ENCODE data around the gene TSGA10IP.

Gene TSGA10IP

DNA sequence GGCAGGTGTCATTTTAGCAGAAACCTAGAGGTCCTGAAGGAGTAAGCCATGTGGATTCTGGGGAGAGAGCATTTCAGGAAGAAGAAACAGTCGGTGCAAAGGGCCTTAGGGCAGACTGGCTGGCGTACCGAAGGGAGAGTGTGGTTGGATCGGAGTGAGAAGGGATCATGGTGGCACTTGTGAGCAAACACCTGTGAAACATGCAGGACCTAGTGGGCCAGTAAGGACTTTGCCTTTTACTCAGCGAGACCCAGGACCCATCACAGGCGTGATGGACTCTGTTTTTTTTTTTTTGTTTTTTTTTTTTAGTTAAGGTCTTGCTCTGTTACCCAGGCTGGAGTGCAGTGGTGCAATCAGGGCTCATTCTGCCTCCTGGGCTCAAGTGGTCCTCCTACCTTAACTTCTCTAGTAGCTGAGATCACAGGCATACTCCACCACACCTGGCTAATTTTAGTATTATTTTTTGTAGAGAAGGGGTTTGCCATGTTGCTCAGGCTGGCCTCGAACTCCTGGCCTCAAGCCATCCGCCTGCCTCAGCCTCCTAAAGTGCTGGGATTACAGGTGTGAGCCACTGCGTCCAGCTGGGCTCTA, 3.5 kb upstream of the TSGA10IP start:
- TF ChIP-seq, protein P1, sequence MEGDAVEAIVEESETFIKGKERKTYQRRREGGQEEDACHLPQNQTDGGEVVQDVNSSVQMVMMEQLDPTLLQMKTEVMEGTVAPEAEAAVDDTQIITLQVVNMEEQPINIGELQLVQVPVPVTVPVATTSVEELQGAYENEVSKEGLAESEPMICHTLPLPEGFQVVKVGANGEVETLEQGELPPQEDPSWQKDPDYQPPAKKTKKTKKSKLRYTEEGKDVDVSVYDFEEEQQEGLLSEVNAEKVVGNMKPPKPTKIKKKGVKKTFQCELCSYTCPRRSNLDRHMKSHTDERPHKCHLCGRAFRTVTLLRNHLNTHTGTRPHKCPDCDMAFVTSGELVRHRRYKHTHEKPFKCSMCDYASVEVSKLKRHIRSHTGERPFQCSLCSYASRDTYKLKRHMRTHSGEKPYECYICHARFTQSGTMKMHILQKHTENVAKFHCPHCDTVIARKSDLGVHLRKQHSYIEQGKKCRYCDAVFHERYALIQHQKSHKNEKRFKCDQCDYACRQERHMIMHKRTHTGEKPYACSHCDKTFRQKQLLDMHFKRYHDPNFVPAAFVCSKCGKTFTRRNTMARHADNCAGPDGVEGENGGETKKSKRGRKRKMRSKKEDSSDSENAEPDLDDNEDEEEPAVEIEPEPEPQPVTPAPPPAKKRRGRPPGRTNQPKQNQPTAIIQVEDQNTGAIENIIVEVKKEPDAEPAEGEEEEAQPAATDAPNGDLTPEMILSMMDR (conservative IDR thresholded peaks at IDR 0.05; ENCODE audit: low read depth), result no peak
- no peak overlapping the region for H3K27ac ChIP-seq
- POLR2A ChIA-PET (ENCODE audit: low non-redundant PET), result no interaction called here
- no peak for DNase-seq (ENCODE audit: low spot score)
- CTCF ChIA-PET, result no interaction called here

DNA sequence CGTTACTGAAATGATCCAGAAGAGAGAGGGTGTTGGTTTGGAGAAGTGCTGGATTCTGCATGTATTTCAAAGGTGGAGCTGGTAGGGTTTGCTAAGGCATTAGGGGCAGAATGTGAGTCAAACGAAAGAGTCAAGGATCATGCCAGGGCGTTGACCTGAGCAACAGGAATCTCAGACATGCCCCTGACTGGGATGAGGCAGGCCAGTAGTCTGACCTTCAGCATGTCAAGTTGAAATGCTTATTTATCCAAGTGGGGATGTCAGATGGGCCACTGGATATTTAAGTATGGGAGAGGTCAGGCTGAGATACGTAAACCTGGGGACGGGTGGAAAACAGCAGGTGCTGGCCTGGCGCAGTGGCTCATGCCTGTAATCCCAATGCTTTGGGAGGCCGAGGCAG, 2.7 kb upstream of the TSGA10IP start:
- TF ChIP-seq, protein P1 (conservative IDR thresholded peaks at IDR 0.05; ENCODE audit: low read depth), result no peak
- DNase-seq (ENCODE audit: low spot score), result no peak
- ChIA-PET CTCF (interaction anchor here (0.6 kb wide), 1 partner anchor 38 kb away, joined by 6 read pairs; no protein-coding TSS in a partner anchor), POLR2A (ENCODE audit: low non-redundant PET) (no interaction called here)
- no peak overlapping the region for H3K27ac ChIP-seq

DNA sequence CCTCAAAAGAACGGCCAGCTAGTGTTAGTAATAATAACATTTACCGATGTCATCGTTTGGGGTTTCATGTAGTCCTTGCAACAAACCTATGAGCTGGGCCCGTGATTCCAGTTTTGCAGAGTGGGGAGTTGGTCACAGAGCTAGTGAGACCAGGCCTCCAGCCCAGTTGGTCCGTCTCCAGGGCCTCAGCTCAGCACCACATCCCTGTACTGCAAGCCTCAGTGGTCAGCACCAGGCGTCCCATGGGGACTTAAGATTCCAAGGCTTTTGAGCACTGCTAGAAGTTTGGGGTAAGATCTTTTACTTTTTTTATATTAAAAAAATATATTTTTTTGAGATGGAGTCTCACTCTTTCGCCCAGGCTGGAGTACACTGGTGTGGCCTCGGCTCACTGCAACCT, 1.1 kb upstream of the TSGA10IP start:
- ChIA-PET POLR2A (ENCODE audit: low non-redundant PET) (no interaction called here), CTCF (no interaction called here)
- H3K27ac ChIP-seq, result no peak overlapping the region
- TF ChIP-seq, protein P1 (conservative IDR thresholded peaks at IDR 0.05; ENCODE audit: low read depth), result no peak
- no peak for DNase-seq (ENCODE audit: low spot score)

DNA sequence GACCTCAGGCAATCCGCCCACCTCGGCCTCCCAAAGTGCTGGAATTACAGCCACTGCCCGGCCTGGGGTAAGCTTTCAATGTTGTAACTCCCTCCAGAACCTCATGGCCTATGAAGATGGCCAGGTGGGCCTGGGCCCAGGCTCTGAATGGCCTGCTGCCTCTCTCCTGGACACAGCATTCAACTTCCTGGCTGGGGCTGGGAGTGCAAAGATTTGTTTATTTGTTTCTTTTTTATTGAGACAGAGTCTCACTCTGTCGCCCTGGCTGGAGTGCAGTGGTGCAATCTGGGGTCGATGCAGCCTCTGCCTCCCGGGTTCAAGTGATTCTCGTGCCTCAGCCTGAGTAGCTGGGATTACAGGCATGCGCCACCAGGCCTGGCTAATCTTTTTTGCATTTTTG, 513 bp upstream of the TSGA10IP start:
- CTCF ChIA-PET, result no interaction called here
- TF ChIP-seq, protein P1 (conservative IDR thresholded peaks at IDR 0.05; ENCODE audit: low read depth), result no peak
- DNase-seq (ENCODE audit: low spot score), result no peak
- POLR2A ChIA-PET (ENCODE audit: low non-redundant PET), result no interaction called here
- no peak overlapping the region for H3K27ac ChIP-seq

DNA sequence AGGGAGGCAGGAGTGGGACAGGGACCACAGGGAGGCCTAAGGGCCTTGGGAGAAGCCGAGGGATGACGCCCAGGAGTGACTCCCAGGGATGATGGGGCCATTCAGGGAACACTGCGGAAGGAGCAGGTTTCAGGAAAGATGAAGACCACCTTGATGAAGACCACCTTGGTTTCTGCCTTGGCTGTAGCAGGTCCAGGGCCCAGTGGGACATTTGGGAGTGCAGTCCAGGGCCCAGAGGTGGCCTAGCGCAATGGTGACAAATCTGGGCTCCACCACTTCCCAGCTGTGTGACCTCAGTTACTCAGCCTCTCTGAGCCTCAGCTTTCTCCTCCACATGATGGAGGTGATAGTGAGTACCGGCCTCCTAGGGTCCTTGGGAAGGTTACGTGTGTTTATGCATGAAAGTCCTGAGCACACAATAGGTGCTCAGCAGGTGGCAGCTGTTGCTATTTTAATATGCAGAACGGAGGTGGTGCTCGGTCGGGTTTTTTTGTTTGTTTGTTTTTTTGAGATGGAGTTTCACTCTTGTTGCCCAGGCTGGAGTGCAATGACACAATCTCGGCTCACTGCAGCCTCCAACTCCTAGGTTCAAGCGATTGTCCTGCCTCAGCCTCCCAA, 770 bp downstream of the TSGA10IP start:
- no peak overlapping the region for H3K27ac ChIP-seq

DNA sequence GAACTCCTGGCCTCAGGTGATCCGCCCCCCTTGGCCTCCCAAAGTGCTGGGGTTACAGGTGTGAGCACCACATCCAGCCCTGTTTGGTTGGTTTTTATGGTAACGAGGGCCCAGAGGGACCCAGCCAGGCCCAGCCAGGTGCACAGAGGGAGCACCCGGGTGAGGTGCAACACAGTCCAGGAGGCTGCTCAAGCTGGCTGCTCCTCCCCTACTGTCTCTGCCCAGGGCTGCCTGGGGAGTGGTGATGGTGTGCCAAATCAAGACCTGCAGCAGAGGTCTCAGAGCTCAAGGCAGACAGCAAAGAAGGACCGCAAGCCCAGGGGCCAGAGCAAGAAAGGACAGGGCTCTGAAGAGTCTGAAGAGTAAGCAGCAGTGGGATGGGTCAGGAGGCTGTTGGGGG, 1.4 kb downstream of the TSGA10IP start:
- H3K27ac ChIP-seq, result no peak overlapping the region
- TF ChIP-seq, protein P1 (conservative IDR thresholded peaks at IDR 0.05; ENCODE audit: low read depth), result no peak
- no peak for DNase-seq (ENCODE audit: low spot score)
- CTCF ChIA-PET, result no interaction called here
- POLR2A ChIA-PET (ENCODE audit: low non-redundant PET), result interaction anchor here (0.5 to 0.6 kb wide), 2 partner anchors 274 to 437 kb away, joined by 3 to 4 read pairs; no protein-coding TSS in a partner anchor

More for the DNA sequence above, 770 bp downstream of the TSGA10IP start:
- DNase-seq (ENCODE audit: low spot score), result no peak
- TF ChIP-seq, protein P1 (conservative IDR thresholded peaks at IDR 0.05; ENCODE audit: low read depth), result no peak
- CTCF ChIA-PET, result no interaction called here
- POLR2A ChIA-PET (ENCODE audit: low non-redundant PET), result interaction anchor here (0.5 to 0.6 kb wide), 2 partner anchors 275 to 436 kb away, joined by 3 to 4 read pairs; no protein-coding TSS in a partner anchor

Data from RWPE1 (cell line).